Chondrocyte (in vitro differentiated cells): ENCODE measurements around the gene IST1. TPM values are rescaled to one million over a fixed set of nuclear protein-coding genes. Genes with fewer than 3 reads are reported as not detected.
A peak's percentile ranks its signal among the peaks of the same experiment; 100 is the strongest.

Experiments
- DNase-seq: peaks from one replicate; pipeline ENCODE4 v3.0.0; 2021; ENCODE audit warnings: mixed read lengths, low spot score
- H3K27ac Mint-ChIP-seq: one replicate; pipeline ENCODE4 v1.8.0; 2021; ENCODE audit warnings: mild to moderate bottlenecking, moderate library complexity, mixed read lengths; ENCODE audit not compliant: unreplicated experiment
- H3K27me3 Mint-ChIP-seq: 2 replicates; pipeline ENCODE4 v1.8.0; 2021; ENCODE audit warnings: low read depth, mixed read lengths
- H3K36me3 Mint-ChIP-seq: 2 replicates; pipeline ENCODE4 v1.8.0; 2021; ENCODE audit warnings: low read depth, mixed read lengths
- H3K4me1 Mint-ChIP-seq: 2 replicates; pipeline ENCODE4 v1.8.0; 2021; ENCODE audit warnings: low read depth, mild to moderate bottlenecking, mixed read lengths
- H3K4me3 Mint-ChIP-seq: one replicate; pipeline ENCODE4 v1.8.0; 2021; ENCODE audit warnings: mild to moderate bottlenecking, moderate library complexity, mixed read lengths; ENCODE audit not compliant: unreplicated experiment
- H3K9me3 Mint-ChIP-seq: 2 replicates; pipeline ENCODE4 v1.8.0; 2021; ENCODE audit warnings: low read depth, mixed read lengths
- total RNA-seq: library from RNA; stranded (reverse); gene quantifications from 3 replicates; pipeline ENCODE4 v1.2.1, GENCODE V29; 2021
- TF ChIP-seq, protein P1 (sequence below): fragments of 200-600 bp; sonication (generic); IDR thresholded peaks from 2 replicates; pipeline ENCODE4 v1.5.0; 2021; ENCODE audit warnings: antibody characterized with exemption, mild to moderate bottlenecking, moderate library complexity

The IST1 gene
- total RNA-seq, 1 donor from 2014 or later = 172 TPM

DNA sequence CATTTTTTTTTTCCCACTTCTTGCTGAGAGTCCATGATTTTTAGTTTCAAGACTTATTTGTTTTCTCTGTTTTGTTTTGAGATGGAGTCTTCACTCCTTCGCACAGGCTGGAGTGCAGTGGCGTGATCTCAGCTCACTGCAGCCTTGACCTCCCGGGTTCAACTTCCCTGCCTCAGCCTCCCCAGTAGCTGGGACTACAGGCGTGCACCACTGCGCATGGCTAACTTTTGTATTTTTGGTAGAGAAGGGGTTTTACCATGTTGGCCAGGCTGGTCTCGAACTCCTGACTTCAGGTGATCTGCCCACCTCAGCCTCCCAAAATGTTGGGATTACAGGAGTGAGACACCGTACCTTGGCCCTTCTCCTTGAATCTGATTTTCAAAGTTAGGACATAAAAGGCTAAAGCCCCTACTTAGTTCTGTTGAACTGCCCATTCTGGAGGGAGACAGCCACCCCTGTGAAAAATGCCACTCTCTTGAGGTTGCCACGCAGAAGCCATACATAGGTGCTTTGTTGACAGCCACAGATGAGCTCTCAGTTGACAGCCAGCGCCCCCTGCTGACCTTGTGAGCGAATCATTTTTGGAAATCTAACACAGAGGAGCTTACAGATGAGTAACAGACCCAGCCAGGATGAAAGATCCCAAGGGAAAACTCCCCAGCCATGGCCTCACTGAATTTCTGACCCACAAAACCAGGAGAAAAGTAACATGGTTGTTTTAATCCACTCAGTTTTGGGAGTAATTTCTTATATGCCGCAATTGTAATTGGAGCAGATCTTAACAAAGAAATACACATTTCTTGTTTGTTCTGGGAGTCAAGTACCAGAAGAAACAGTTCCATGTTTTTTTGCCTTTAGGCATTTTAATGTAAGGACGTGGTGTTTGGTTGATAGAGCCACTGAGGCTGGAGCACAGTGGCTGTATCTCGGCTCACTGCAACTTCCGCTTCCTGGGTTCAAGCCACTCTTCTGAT lies 66.0 kb downstream of the IST1 start:
- TF ChIP-seq, protein P1, sequence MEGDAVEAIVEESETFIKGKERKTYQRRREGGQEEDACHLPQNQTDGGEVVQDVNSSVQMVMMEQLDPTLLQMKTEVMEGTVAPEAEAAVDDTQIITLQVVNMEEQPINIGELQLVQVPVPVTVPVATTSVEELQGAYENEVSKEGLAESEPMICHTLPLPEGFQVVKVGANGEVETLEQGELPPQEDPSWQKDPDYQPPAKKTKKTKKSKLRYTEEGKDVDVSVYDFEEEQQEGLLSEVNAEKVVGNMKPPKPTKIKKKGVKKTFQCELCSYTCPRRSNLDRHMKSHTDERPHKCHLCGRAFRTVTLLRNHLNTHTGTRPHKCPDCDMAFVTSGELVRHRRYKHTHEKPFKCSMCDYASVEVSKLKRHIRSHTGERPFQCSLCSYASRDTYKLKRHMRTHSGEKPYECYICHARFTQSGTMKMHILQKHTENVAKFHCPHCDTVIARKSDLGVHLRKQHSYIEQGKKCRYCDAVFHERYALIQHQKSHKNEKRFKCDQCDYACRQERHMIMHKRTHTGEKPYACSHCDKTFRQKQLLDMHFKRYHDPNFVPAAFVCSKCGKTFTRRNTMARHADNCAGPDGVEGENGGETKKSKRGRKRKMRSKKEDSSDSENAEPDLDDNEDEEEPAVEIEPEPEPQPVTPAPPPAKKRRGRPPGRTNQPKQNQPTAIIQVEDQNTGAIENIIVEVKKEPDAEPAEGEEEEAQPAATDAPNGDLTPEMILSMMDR = peak; percentile 93
- Mint-ChIP-seq H3K27me3 (no peaks in the 10 kb centered on the region), H3K27ac (no peak overlapping the region)

GRCh38 chr16:71963125-71963875 lies 68.0 kb downstream of the IST1 start:
- TF ChIP-seq, protein P1 = no peak
- peaks cover 5% of the 10 kb centered on the region for H3K4me1 Mint-ChIP-seq
- H3K27me3 Mint-ChIP-seq = no peaks in the 10 kb centered on the region
- no peak overlapping the region for H3K4me3 Mint-ChIP-seq
- H3K36me3 Mint-ChIP-seq = no peaks in the 10 kb centered on the region
- H3K27ac Mint-ChIP-seq = no peak overlapping the region
- H3K9me3 Mint-ChIP-seq = no peaks in the 10 kb centered on the region
- DNase-seq = no peak

More for the DNA sequence above, 66.0 kb downstream of the IST1 start:
- no peaks in the 10 kb centered on the region for H3K9me3 Mint-ChIP-seq
- peaks cover 5% of the 10 kb centered on the region for H3K4me1 Mint-ChIP-seq
- DNase-seq = no peak
- H3K4me3 Mint-ChIP-seq = no peak overlapping the region
- no peaks in the 10 kb centered on the region for H3K36me3 Mint-ChIP-seq

DNA sequence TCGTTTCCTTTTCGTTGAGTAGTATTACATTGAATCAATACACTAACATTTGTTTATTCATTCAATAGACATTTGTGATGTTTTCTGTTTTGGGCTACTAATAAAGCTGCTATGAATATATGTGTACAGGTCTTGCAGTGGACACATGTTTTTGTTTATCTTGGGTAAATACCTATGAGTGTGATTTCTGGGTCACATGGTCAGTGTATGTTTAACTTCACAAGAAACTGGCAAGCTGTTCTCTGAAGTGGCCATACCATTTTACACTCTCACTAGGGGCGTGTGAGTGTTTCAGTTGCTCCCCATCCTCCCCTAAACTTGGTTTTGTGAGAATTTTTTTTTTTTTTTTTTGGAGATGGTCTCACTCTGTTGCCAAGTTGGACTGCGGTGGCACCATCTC lies 69.9 kb downstream of the IST1 start:
- TF ChIP-seq, protein P1 = no peak
- Mint-ChIP-seq H3K9me3 (no peaks in the 10 kb centered on the region), H3K4me1 (peaks cover 5% of the 10 kb centered on the region), H3K27ac (no peak overlapping the region), H3K36me3 (no peaks in the 10 kb centered on the region), H3K4me3 (no peak overlapping the region), H3K27me3 (no peaks in the 10 kb centered on the region)
- no peak for DNase-seq

- no peak for DNase-seq
- no peaks in the 10 kb centered on the region for H3K27me3 Mint-ChIP-seq
- H3K36me3 Mint-ChIP-seq = no peaks in the 10 kb centered on the region
- no peaks in the 10 kb centered on the region for H3K4me1 Mint-ChIP-seq
- no peak overlapping the region for H3K27ac Mint-ChIP-seq
- H3K9me3 Mint-ChIP-seq = no peaks in the 10 kb centered on the region
- H3K4me3 Mint-ChIP-seq = no peak overlapping the region
- TF ChIP-seq, protein P1 = no peak
These were observed 71.6 kb downstream of the IST1 start for GRCh38 chr16:71966932-71967331.

DNA sequence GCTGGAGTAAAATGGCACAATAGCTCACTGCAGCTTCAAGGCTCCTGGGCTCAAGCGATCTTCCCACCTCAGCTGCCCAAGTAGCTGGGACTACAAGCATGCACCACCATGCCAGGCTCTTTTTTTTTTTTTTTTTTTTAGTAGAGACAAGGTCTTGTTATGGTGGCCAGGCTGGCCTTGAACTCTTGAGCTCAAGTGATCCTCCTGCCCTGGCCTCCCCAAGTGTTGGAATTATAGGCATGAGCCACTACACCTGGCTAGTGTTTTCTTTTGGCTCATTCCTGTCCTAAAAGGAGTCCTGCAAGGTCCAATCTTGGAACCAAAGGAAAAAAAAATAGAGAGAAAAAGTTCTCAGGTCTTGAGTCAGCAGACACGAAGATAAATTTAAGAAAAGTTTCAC lies 74.0 kb downstream of the IST1 start:
- no peaks in the 10 kb centered on the region for H3K27me3 Mint-ChIP-seq
- H3K4me3 Mint-ChIP-seq = no peak overlapping the region
- H3K36me3 Mint-ChIP-seq = no peaks in the 10 kb centered on the region
- no peak for DNase-seq
- H3K4me1 Mint-ChIP-seq = no peaks in the 10 kb centered on the region
- no peak overlapping the region for H3K27ac Mint-ChIP-seq
- TF ChIP-seq, protein P1 = no peak
- no peaks in the 10 kb centered on the region for H3K9me3 Mint-ChIP-seq
